Thoracic aorta (tissue), 2 donors: ENCODE measurements around the gene HCFC1. TPM values are rescaled to one million over a fixed set of nuclear protein-coding genes. Genes with fewer than 3 reads are reported as not detected.

ENCODE experiments used
- ATAC-seq: fragments of 150-250 bp; one replicate; pipeline ENCODE4 v1.8.0; 2017; ENCODE audit warnings: low read depth; ENCODE audit not compliant: insufficient number of reproducible peaks, low FRiP score
- DNase-seq: peaks from one replicate; pipeline ENCODE4 v3.0.0-alpha.2; 2020; ENCODE audit warnings: low spot score
- H3K27ac ChIP-seq, 2 donors: fragments of 200-600 bp; sonication (generic); 1 replicate in 1 of 2; 2 replicates in 1 of 2; pipeline ENCODE4 v1.5.1; 2016; ENCODE audit warnings: mild to moderate bottlenecking in 2 of 2, moderate library complexity in 2 of 2
- H3K27me3 ChIP-seq: fragments of 200-600 bp; sonication (generic); replicated peaks from 2 replicates; pipeline ENCODE4 v1.6.0; 2016; ENCODE audit warnings: mild to moderate bottlenecking; ENCODE audit not compliant: insufficient read depth
- H3K36me3 ChIP-seq: fragments of 200-600 bp; sonication (generic); one replicate; pipeline ENCODE4 v1.5.1; 2016
- H3K4me1 ChIP-seq, 2 donors: fragments of 200-600 bp; sonication (generic); 1 replicate in 1 of 2; 2 replicates in 1 of 2; pipeline versions ENCODE4 v1.5.1 to v1.6.0; 2016; ENCODE audit warnings: low read depth in 2 of 2, mild to moderate bottlenecking in 1 of 2; ENCODE audit not compliant: control insufficient read depth in 1 of 2
- H3K4me3 ChIP-seq: fragments of 200-600 bp; sonication (generic); 2 replicates; pipeline ENCODE4 v1.5.1; 2016; ENCODE audit warnings: mild to moderate bottlenecking
- H3K9me3 ChIP-seq: fragments of 200-600 bp; sonication (generic); 2 replicates; pipeline ENCODE4 v1.5.1; 2016
- total RNA-seq, 2 donors: library from RNA; depleted of rRNA; stranded (reverse); fragments of >200 nt; gene quantifications; one replicate each; pipeline versions ENCODE4 v1.1.0 to v1.2.3, GENCODE V29; 2016
- TF ChIP-seq, protein P1 (sequence below): fragments of 200-600 bp; sonication (generic); IDR thresholded peaks from one replicate; pipeline ENCODE4 v1.5.1; 2019; ENCODE audit warnings: antibody characterized with exemption

The HCFC1 gene
- total RNA-seq, 2 donors from 2014 or later: 51.6 to 58.9 TPM

DNA sequence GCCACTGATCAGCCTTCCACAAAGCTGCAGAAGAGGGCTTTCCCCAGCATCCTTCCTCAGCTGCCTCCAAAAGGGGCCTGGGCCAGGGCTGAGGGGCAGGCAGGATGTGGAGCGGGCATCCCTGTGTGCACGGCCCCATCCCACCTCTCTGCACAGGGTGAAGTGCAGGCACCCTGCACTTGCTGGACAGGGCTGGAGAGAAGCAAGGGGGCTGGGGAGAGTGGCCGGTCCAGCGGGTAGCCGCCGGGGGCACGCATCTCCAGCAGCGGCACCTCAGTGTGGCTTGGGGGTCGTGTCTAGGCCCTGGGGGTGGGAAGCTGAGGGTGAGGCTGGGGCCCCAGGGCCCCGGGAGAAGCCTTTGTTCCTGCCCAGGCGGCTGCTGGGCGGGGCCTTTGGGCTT is 64.2 kb downstream of the HCFC1 start:
- H3K36me3 ChIP-seq: no peaks in the 10 kb centered on the region

DNA sequence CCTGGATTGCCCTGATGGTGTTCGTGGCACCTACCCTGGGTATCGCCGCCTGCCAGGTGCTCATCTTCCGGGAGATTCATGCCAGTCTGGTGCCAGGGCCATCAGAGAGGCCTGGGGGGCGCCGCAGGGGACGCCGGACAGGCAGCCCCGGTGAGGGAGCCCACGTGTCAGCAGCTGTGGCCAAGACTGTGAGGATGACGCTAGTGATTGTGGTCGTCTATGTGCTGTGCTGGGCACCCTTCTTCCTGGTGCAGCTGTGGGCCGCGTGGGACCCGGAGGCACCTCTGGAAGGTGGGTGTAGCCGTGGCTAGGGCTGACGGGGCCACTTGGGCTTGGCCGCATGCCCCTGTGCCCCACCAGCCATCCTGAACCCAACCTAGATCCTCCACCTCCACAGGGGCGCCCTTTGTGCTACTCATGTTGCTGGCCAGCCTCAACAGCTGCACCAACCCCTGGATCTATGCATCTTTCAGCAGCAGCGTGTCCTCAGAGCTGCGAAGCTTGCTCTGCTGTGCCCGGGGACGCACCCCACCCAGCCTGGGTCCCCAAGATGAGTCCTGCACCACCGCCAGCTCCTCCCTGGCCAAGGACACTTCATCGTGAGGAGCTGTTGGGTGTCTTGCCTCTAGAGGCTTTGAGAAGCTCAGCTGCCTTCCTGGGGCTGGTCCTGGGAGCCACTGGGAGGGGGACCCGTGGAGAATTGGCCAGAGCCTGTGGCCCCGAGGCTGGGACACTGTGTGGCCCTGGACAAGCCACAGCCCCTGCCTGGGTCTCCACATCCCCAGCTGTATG is 65.3 kb downstream of the HCFC1 start:
- TF ChIP-seq, protein P1, sequence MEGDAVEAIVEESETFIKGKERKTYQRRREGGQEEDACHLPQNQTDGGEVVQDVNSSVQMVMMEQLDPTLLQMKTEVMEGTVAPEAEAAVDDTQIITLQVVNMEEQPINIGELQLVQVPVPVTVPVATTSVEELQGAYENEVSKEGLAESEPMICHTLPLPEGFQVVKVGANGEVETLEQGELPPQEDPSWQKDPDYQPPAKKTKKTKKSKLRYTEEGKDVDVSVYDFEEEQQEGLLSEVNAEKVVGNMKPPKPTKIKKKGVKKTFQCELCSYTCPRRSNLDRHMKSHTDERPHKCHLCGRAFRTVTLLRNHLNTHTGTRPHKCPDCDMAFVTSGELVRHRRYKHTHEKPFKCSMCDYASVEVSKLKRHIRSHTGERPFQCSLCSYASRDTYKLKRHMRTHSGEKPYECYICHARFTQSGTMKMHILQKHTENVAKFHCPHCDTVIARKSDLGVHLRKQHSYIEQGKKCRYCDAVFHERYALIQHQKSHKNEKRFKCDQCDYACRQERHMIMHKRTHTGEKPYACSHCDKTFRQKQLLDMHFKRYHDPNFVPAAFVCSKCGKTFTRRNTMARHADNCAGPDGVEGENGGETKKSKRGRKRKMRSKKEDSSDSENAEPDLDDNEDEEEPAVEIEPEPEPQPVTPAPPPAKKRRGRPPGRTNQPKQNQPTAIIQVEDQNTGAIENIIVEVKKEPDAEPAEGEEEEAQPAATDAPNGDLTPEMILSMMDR: no peak
- DNase-seq (no peak), ATAC-seq (no peak)
- Histone ChIP-seq H3K36me3 (no peaks in the 10 kb centered on the region), H3K4me3 (no peak overlapping the region), H3K27ac (no peak overlapping the region), H3K27me3 (no peaks in the 10 kb centered on the region), H3K4me1 (no peaks in the 10 kb centered on the region), H3K9me3 (no peaks in the 10 kb centered on the region)

More for the DNA sequence above, 64.2 kb downstream of the HCFC1 start:
- TF ChIP-seq, protein P1: no peak
- H3K27ac ChIP-seq: no peak overlapping the region
- H3K27me3 ChIP-seq: no peaks in the 10 kb centered on the region
- no peaks in the 10 kb centered on the region for H3K9me3 ChIP-seq
- no peak overlapping the region for H3K4me3 ChIP-seq
- H3K4me1 ChIP-seq: no peaks in the 10 kb centered on the region
- ATAC-seq (no peak), DNase-seq (no peak)

DNA sequence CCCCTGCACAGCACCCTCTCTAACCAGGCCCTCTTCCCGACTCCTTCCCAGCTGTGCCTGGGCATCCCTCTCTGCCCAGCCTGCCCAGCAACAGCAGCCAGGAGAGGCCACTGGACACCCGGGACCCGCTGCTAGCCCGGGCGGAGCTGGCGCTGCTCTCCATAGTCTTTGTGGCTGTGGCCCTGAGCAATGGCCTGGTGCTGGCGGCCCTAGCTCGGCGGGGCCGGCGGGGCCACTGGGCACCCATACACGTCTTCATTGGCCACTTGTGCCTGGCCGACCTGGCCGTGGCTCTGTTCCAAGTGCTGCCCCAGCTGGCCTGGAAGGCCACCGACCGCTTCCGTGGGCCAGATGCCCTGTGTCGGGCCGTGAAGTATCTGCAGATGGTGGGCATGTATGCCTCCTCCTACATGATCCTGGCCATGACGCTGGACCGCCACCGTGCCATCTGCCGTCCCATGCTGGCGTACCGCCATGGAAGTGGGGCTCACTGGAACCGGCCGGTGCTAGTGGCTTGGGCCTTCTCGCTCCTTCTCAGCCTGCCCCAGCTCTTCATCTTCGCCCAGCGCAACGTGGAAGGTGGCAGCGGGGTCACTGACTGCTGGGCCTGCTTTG is 66.0 kb downstream of the HCFC1 start:
- Histone ChIP-seq H3K4me3 (no peak overlapping the region), H3K4me1 (no peaks in the 10 kb centered on the region), H3K27me3 (no peaks in the 10 kb centered on the region), H3K27ac (no peak overlapping the region), H3K9me3 (no peaks in the 10 kb centered on the region), H3K36me3 (no peaks in the 10 kb centered on the region)
- ATAC-seq (no peak), DNase-seq (no peak)
- TF ChIP-seq, protein P1: no peak

DNA sequence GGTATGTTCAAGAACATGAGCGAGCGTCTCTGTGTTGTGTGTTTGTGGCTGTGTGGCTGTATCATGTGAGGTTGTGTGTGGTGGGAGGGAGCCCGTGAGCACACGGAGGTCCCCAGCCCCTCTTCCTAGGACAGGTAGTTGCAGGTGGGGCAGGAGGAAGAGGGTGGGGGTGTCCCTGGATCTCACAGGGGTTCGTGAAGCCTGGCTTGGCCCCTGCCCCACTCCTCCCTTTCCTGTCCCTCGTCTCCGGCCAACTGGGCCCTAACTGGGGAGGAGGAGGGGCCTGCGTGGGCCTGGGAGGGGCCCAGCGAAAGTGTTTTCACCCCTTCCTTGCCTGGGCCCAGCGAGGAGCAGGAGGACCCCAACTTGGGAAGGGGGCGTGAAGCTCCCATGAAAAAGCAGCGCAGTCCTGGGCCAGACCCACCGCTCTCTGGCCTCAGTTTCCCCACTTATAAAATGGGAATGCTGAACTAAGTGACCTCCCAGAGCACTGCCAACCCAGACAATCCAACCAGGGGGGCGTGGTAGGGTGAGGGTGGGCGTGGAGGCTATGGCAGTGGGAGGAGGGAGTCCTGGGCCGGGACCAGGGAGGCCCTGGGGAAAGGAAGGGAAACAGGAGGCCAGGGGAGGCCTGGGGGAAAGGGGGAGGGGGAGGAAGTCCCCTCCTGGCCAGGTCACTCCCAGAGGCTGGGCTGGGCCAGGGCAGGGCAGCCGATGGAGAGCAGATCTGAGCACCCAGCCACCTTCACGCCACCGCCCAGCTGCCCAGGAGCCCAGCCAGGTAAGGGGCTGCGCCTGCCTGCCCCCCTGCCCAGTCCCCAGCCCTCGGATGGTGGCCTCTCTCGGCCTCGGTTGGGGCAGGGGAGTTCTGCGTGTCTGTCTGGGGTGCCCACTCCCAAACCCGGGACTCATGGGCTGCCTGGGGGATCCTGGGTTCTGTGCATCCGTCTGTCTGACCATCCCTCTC is 67.3 kb downstream of the HCFC1 start, which contains the start of gene AVPR2:
Gene AVPR2 (plus strand): TSS at position 683 of the 967 bp plus-strand sequence. CDS start 473 bp downstream, outside the sequence.
- Histone ChIP-seq H3K27ac (no peak within 1 kb of the TSS), H3K4me3 (no peak within 1 kb of the TSS)
- no peak for ATAC-seq

More for the DNA sequence above, 67.3 kb downstream of the HCFC1 start, which contains the start of gene AVPR2:
- no peaks in the 10 kb centered on the region for H3K4me1 ChIP-seq
- no peaks in the 10 kb centered on the region for H3K9me3 ChIP-seq
- DNase-seq: no peak
- no peaks in the 10 kb centered on the region for H3K36me3 ChIP-seq
- TF ChIP-seq, protein P1: no peak
- no peaks in the 10 kb centered on the region for H3K27me3 ChIP-seq
